ENCODE results near the gene S100A14. TPM values are rescaled to one million over a fixed set of nuclear protein-coding genes. Genes with fewer than 3 reads are reported as not detected.

The S100A14 gene
- total and polyA plus RNA-seq, 9 of the 15 experiments (the other 6 are each of a cell fraction or from before 2014, with no cell fraction given): 0.10 to 0.64 (median 0.24) TPM; not detected in 3

DNA sequence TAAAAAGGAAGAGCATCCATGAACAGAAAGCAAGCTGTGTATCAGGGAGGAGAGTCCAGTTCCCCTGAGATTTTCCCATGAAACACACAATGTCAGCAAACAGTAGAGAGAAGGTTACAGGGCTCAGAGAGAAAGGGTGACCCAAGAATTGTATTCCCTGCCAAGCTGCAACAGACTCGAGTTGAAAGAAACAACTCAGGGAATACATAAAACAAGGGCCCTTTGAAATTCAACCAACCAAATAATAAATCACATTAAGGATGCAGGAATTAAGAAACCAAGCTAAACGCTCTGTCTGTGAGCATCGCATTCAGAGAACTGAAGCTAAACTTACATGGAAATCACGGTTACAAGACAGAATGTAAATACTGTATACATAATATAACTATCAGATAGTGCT, 23.4 kb downstream of the S100A14 start:
- Histone ChIP-seq H3K27ac (ENCODE audit: extremely low read depth, low read depth, low read length) (no peak overlapping the region), H3K9me3 (replicated peaks; ENCODE audit: control insufficient read depth, insufficient read depth, low read depth, low read length) (no peaks in the 10 kb centered on the region), H3K9me1 (ENCODE audit: control insufficient read depth, insufficient read depth, low read length) (no peaks in the 10 kb centered on the region), H4K20me1 (replicated peaks; ENCODE audit: control insufficient read depth, insufficient read depth, low read length) (no peaks in the 10 kb centered on the region), H3K4me2 (ENCODE audit: insufficient read depth, low read length) (no peak overlapping the region), H3K79me2 (ENCODE audit: control insufficient read depth, insufficient read depth, low read length) (no peaks in the 10 kb centered on the region), H3K36me3 (ENCODE audit: control insufficient read depth, insufficient read depth, low read length) (no peaks in the 10 kb centered on the region), H2AFZ (ENCODE audit: low read depth, low read length) (no peak overlapping the region), H3K4me3 (no peak overlapping the region), H3K9ac (ENCODE audit: insufficient read depth in 1 of 2, low read depth in 2 of 2, low read length in 2 of 2) (no peak overlapping the region), H3K4me1 (replicated peaks in 1 of 2; ENCODE audit: control insufficient read depth in 2 of 2, insufficient read depth in 2 of 2, low read length in 2 of 2) (peaks cover 0 to 2% of the 10 kb centered on the region in 2 experiments; a peak in 2 of 5 replicates), H3K27me3 (ENCODE audit: control insufficient read depth in 2 of 2, insufficient read depth in 2 of 2, low read length in 2 of 2) (no peaks in the 10 kb centered on the region)
- no TSS peak for BruUV-seq (replicated peaks)
- POLR2A ChIA-PET: interaction anchor here (0.6 to 1.4 kb wide), 7 partner anchors 9 to 47 kb away, joined by 3 to 5 read pairs (median 4); no protein-coding TSS in a partner anchor
- no peak for TF ChIP-seq BDP1 (IDR thresholded peaks at IDR 0.05; ENCODE audit: insufficient read depth, insufficient read length)
- TF ChIP-seq SMARCC2 (IDR thresholded peaks at IDR 0.05; ENCODE audit: low read depth): no peak
- TF ChIP-seq CREB1 (IDR thresholded peaks at IDR 0.05): no peak
- TF ChIP-seq CREB1 (CRISPR knock-in tag; IDR thresholded peaks at IDR 0.05): no peak
- TF ChIP-seq MIER1 (IDR thresholded peaks at IDR 0.05; ENCODE audit: low read depth): no peak
- no peak for TF ChIP-seq RFX5 (IDR thresholded peaks at IDR 0.05; ENCODE audit: low read depth, low read length)
- TF ChIP-seq ARID1B (IDR thresholded peaks at IDR 0.05): no peak
- no peak for TF ChIP-seq PATZ1 (CRISPR knock-in tag; IDR thresholded peaks at IDR 0.05; ENCODE audit: borderline replicate concordance)
- TF ChIP-seq ZNF431 (CRISPR knock-in tag; IDR thresholded peaks at IDR 0.05): no peak
- TF ChIP-seq, protein P1, sequence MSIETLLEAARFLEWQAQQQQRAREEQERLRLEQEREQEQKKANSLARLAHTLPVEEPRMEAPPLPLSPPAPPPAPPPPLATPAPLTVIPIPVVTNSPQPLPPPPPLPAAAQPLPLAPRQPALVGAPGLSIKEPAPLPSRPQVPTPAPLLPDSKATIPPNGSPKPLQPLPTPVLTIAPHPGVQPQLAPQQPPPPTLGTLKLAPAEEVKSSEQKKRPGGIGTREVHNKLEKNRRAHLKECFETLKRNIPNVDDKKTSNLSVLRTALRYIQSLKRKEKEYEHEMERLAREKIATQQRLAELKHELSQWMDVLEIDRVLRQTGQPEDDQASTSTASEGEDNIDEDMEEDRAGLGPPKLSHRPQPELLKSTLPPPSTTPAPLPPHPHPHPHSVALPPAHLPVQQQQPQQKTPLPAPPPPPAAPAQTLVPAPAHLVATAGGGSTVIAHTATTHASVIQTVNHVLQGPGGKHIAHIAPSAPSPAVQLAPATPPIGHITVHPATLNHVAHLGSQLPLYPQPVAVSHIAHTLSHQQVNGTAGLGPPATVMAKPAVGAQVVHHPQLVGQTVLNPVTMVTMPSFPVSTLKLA (conservative IDR thresholded peaks at IDR 0.05): no peak
- TF ChIP-seq ZBTB2 (IDR thresholded peaks at IDR 0.05): no peak
- no peak for TF ChIP-seq ZNF324 (CRISPR knock-in tag; IDR thresholded peaks at IDR 0.05)
- TF ChIP-seq, protein P2, sequence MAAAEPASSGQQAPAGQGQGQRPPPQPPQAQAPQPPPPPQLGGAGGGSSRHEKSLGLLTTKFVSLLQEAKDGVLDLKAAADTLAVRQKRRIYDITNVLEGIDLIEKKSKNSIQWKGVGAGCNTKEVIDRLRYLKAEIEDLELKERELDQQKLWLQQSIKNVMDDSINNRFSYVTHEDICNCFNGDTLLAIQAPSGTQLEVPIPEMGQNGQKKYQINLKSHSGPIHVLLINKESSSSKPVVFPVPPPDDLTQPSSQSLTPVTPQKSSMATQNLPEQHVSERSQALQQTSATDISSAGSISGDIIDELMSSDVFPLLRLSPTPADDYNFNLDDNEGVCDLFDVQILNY (CRISPR knock-in tag; IDR thresholded peaks at IDR 0.05): no peak
- TF ChIP-seq ZNF778 (CRISPR knock-in tag; IDR thresholded peaks at IDR 0.05): no peak
- no peak for TF ChIP-seq STAT5B (CRISPR knock-in tag; IDR thresholded peaks at IDR 0.05)
- TF ChIP-seq ZBTB5 (IDR thresholded peaks at IDR 0.05): no peak
- no peak for FAIRE-seq
- no peak for ATAC-seq
- CTCF ChIA-PET (ENCODE audit: low intra/inter-chr PET ratio): interaction anchor here (0.7 kb wide), 1 partner anchor 24 kb away, joined by 4 read pairs; no protein-coding TSS in a partner anchor
- 21% methylated on average over 4 of the region's 4 CpGs for WGBS (ENCODE audit: insufficient coverage, low coverage, missing lambda C conversion rate)
- intact Hi-C loops (cut with micrococcal nuclease) (no loop called here), in situ Hi-C loops (cut with MboI) (no loop called here)
- no peak for DNase-seq (ENCODE audit: extremely low read depth in 1 of 4, low spot score in 3 of 4)

Data from K562 (cell line).